Muscle layer of duodenum (tissue), 2 donors: ENCODE measurements around the gene APH1B.
"Not testable (repeated sequence)": the region's sequence is repeated elsewhere in the genome, so short reads cannot be mapped to it uniquely, and the experiment has no call there.

Source experiments
- H3K27ac ChIP-seq: one replicate; pipeline ENCODE4 v1.7.0; 2013; ENCODE audit warnings: mild to moderate bottlenecking, low read length
- H3K27me3 ChIP-seq: one replicate; pipeline ENCODE4 v1.7.0; 2013; ENCODE audit warnings: low read depth, mild to moderate bottlenecking, control low read depth, low read length
- H3K36me3 ChIP-seq, 2 donors: one replicate each; pipeline ENCODE4 v1.7.0; 2013; ENCODE audit warnings: low read length in 2 of 2, control low read depth in 1 of 2, mild to moderate bottlenecking in 1 of 2; ENCODE audit not compliant: insufficient read depth in 2 of 2, control insufficient read depth in 1 of 2
- H3K4me1 ChIP-seq, 2 donors: one replicate each; pipeline ENCODE4 v1.7.0; 2013; ENCODE audit warnings: low read length in 2 of 2, mild to moderate bottlenecking in 2 of 2, control low read depth in 1 of 2, moderate library complexity in 1 of 2; ENCODE audit not compliant: insufficient read depth in 2 of 2, control insufficient read depth in 1 of 2
- H3K4me3 ChIP-seq, 2 donors: one replicate each; pipeline ENCODE4 v1.7.0; 2013; ENCODE audit warnings: low read length in 2 of 2, low read depth in 1 of 2, mild to moderate bottlenecking in 1 of 2
- H3K9me3 ChIP-seq, 2 donors: one replicate each; pipeline ENCODE4 v1.7.0; 2013; ENCODE audit warnings: low read length in 2 of 2, control low read depth in 1 of 2, mild to moderate bottlenecking in 1 of 2; ENCODE audit not compliant: control insufficient read depth in 1 of 2
- donor health status: healthy.

APH1B gene

GRCh38 chr15:63301088-63301487 lies 23.7 kb downstream of the APH1B start:
- H3K4me1 ChIP-seq = no peaks in the 10 kb centered on the region
- H3K9me3 ChIP-seq = no peaks in the 10 kb centered on the region
- H3K27ac ChIP-seq = no peak overlapping the region
- no peak overlapping the region for H3K4me3 ChIP-seq
- H3K27me3 ChIP-seq = no peaks in the 10 kb centered on the region
- peaks cover 28 to 47% of the 10 kb centered on the region in 2 donors for H3K36me3 ChIP-seq

- Histone ChIP-seq H3K9me3 (no peaks in the 10 kb centered on the region), H3K36me3 (peaks cover 21 to 46% of the 10 kb centered on the region in 2 donors), H3K27me3 (no peaks in the 10 kb centered on the region), H3K27ac (no peak overlapping the region), H3K4me3 (no peak overlapping the region), H3K4me1 (no peaks in the 10 kb centered on the region)
Observed at GRCh38 chr15:63305260-63305659, 27.9 kb downstream of the APH1B start.

GRCh38 chr15:63306492-63307073 lies 29.2 kb downstream of the APH1B start:
- no peaks in the 10 kb centered on the region for H3K27me3 ChIP-seq
- H3K27ac ChIP-seq = no peak overlapping the region
- no peaks in the 10 kb centered on the region for H3K4me1 ChIP-seq
- no peak overlapping the region for H3K4me3 ChIP-seq
- H3K9me3 ChIP-seq = no peaks in the 10 kb centered on the region
- H3K36me3 ChIP-seq = peaks cover 21 to 44% of the 10 kb centered on the region in 2 donors

DNA sequence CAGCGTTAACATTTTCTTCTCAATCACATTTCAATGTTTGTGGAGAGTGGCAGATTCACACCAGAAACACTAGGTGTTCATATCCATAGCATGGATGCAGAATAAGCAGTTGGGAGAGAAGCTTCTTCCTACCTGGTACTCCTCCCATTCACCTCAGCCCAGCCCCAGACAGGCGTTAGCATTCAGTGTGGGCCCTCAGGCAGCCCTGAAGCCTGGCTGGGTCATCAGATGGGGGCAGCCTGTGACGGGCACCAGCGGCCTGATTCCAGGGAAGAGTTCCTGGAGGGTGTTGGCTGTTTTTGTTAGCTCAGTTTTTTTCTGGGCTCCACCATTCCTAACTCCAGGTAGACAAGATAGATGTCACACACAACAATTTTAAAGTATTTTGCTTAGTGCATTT lies 31.1 kb downstream of the APH1B start:
- no peak overlapping the region for H3K4me3 ChIP-seq
- no peaks in the 10 kb centered on the region for H3K4me1 ChIP-seq
- H3K27me3 ChIP-seq = no peaks in the 10 kb centered on the region
- no peaks in the 10 kb centered on the region for H3K9me3 ChIP-seq
- peaks cover 8 to 28% of the 10 kb centered on the region in 2 donors for H3K36me3 ChIP-seq
- no peak overlapping the region for H3K27ac ChIP-seq

- H3K9me3 ChIP-seq = no peaks in the 10 kb centered on the region
- H3K27me3 ChIP-seq = no peaks in the 10 kb centered on the region
- H3K27ac ChIP-seq = no peak overlapping the region
- H3K4me3 ChIP-seq = no peak overlapping the region
- H3K4me1 ChIP-seq = no peaks in the 10 kb centered on the region
- peaks cover 8 to 25% of the 10 kb centered on the region in 2 donors for H3K36me3 ChIP-seq
Observed at GRCh38 chr15:63308947-63309346, 31.5 kb downstream of the APH1B start.

- Histone ChIP-seq H3K27me3 (no peaks in the 10 kb centered on the region), H3K36me3 (peaks cover 7 to 15% of the 10 kb centered on the region in 2 donors), H3K27ac (no peak overlapping the region)
Observed at GRCh38 chr15:63310646-63311045, 33.2 kb downstream of the APH1B start.

GRCh38 chr15:63312286-63312685 lies 34.9 kb downstream of the APH1B start:
- no peaks in the 10 kb centered on the region for H3K4me1 ChIP-seq
- no peak overlapping the region for H3K4me3 ChIP-seq
- no peak overlapping the region for H3K27ac ChIP-seq
- no peaks in the 10 kb centered on the region for H3K27me3 ChIP-seq
- no peaks in the 10 kb centered on the region for H3K36me3 ChIP-seq
- H3K9me3 ChIP-seq = no peaks in the 10 kb centered on the region

More at GRCh38 chr15:63310646-63311045, 33.2 kb downstream of the APH1B start:
- no peaks in the 10 kb centered on the region for H3K4me1 ChIP-seq
- H3K4me3 ChIP-seq = no peak overlapping the region
- H3K9me3 ChIP-seq = no peaks in the 10 kb centered on the region

- Histone ChIP-seq H3K4me1 (no peaks in the 10 kb centered on the region), H3K27ac (no peak overlapping the region), H3K9me3 (no peaks in the 10 kb centered on the region), H3K36me3 (no peaks in the 10 kb centered on the region), H3K4me3 (no peak overlapping the region), H3K27me3 (no peaks in the 10 kb centered on the region)
Observed at GRCh38 chr15:63313825-63314224, 36.4 kb downstream of the APH1B start.

DNA sequence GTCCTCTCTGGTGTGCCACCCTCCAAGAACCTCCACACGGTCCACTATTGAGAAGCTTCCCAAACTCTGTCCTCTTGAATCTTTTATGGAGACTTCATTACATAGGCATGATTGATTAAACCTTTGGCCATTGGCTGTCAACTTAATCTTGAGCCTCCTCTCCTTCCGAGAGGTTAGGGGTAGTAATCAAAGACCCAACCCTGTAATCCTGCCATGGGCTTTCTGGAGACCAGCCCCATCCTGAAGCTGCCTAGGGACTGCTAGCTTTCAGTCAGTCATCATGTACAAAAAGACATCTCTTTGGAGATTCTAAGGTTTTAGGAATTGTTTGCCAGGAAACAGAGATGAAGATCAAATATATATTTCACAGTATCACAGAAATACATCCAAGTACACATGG lies 37.0 kb downstream of the APH1B start:
- H3K27ac ChIP-seq = no peak overlapping the region
- no peaks in the 10 kb centered on the region for H3K36me3 ChIP-seq
- H3K27me3 ChIP-seq = no peaks in the 10 kb centered on the region
- H3K9me3 ChIP-seq = no peaks in the 10 kb centered on the region
- H3K4me1 ChIP-seq = no peaks in the 10 kb centered on the region
- no peak overlapping the region for H3K4me3 ChIP-seq

GRCh38 chr15:63318344-63318743 lies 40.9 kb downstream of the APH1B start:
- H3K36me3 ChIP-seq = no peaks in the 10 kb centered on the region
- no peaks in the 10 kb centered on the region for H3K9me3 ChIP-seq
- no peaks in the 10 kb centered on the region for H3K4me1 ChIP-seq
- no peak overlapping the region for H3K4me3 ChIP-seq
- no peaks in the 10 kb centered on the region for H3K27me3 ChIP-seq
- no peak overlapping the region for H3K27ac ChIP-seq

DNA sequence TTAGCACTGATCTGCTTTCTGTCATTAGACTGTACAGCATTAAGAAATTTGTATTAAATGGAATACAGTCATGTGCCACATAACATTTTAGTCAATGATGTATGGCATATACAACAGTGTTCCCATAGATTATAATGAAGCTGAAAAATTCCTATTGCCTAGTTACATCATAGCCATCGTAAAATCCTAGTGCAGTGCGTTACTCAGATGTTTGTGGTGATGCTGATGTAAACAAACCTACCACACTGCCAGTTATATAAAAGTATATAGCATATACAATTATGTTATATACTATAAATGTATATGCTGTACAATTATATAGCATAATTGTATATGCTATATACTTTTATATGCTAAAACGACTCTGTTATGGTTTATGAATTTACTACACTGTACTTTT lies 41.7 kb downstream of the APH1B start:
- H3K27ac ChIP-seq = no peak overlapping the region
- no peaks in the 10 kb centered on the region for H3K36me3 ChIP-seq
- no peaks in the 10 kb centered on the region for H3K4me1 ChIP-seq
- no peaks in the 10 kb centered on the region for H3K27me3 ChIP-seq
- H3K4me3 ChIP-seq = no peak overlapping the region
- H3K9me3 ChIP-seq = no peaks in the 10 kb centered on the region

DNA sequence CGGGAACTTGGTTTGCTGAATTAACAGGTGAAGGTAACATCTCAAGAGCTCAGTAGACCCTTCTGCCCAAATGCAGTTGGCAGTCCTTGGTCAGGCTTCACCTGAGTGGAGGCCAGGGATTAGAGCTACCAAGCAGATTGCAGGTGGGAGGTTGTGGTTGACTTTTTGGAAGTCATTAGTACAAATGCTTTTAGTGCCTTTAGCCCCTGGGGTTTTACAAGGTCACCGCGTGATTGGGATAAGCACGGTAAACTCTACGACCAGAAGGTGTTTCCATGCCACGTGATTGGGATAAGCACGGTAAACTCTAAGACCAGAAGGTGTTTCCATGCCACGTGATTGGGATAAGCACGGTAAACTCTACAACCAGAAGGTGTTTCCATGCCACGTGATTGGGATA lies 43.0 kb downstream of the APH1B start:
- H3K27me3 ChIP-seq, H3K4me3 ChIP-seq, H3K27ac ChIP-seq, H3K4me1 ChIP-seq, H3K36me3 ChIP-seq, H3K9me3 ChIP-seq: not testable (repeated sequence)
